Measurements from ENCODE around the gene DCTD.

DCTD gene

GRCh38 chr4:182886768-182887167 lies 30.4 kb downstream of the DCTD start:
- H4K8ac ChIP-seq (ENCODE audit: low read depth, low read length) = no peak overlapping the region
- H3K4me2 ChIP-seq (ENCODE audit: low read length) = no peak overlapping the region
- no peak overlapping the region for H3K27ac ChIP-seq (ENCODE audit: low read depth, low read length)
- H2BK5ac ChIP-seq (ENCODE audit: low read length) = no peak overlapping the region
- H3K36me3 ChIP-seq (ENCODE audit: control insufficient read depth, insufficient read depth, low read length) = peaks cover 2% of the 10 kb centered on the region
- H3K23ac ChIP-seq (ENCODE audit: low read length) = no peak overlapping the region
- no peak overlapping the region for H4K5ac ChIP-seq (ENCODE audit: low read length)
- H3K4ac ChIP-seq (ENCODE audit: low read depth, low read length) = no peak overlapping the region
- no peaks in the 10 kb centered on the region for H3K79me2 ChIP-seq (ENCODE audit: control insufficient read depth, insufficient read depth, low read length)
- no peak overlapping the region for H2AK5ac ChIP-seq (ENCODE audit: low read length)
- no peaks in the 10 kb centered on the region for H3K4me1 ChIP-seq (ENCODE audit: control insufficient read depth, low read depth, low read length)
- H2BK120ac ChIP-seq (ENCODE audit: low read depth, low read length) = no peak overlapping the region
- no peak overlapping the region for H3K18ac ChIP-seq (ENCODE audit: low read length)
- no peaks in the 10 kb centered on the region for H3K79me1 ChIP-seq (ENCODE audit: low read length)
- no peak overlapping the region for H3K56ac ChIP-seq (ENCODE audit: low read length)
- WGBS (ENCODE audit: extremely low coverage, insufficient coverage, low lambda C conversion rate) = no CpG with 5 or more reads among the region's 9 CpGs
- DNase-seq = no peak
- no peak overlapping the region for H3K9ac ChIP-seq (ENCODE audit: low read length)
- no peaks in the 10 kb centered on the region for H3K27me3 ChIP-seq (ENCODE audit: insufficient read depth, low read length, poor library complexity)
- H3K4me3 ChIP-seq (ENCODE audit: low read length) = no peak overlapping the region
- H2BK15ac ChIP-seq (replicated peaks; ENCODE audit: low read depth) = no peak overlapping the region

- Histone ChIP-seq H3K36me3 (ENCODE audit: control insufficient read depth, insufficient read depth, low read length) (peaks cover 2% of the 10 kb centered on the region), H2BK120ac (ENCODE audit: low read depth, low read length) (no peak overlapping the region)
- WGBS (ENCODE audit: extremely low coverage, insufficient coverage, low lambda C conversion rate) = no CpG with 5 or more reads among the region's 6 CpGs
These were observed 31.0 kb downstream of the DCTD start for GRCh38 chr4:182886205-182886604.

GRCh38 chr4:182885738-182886077 lies 31.5 kb downstream of the DCTD start:
- Histone ChIP-seq H3K79me2 (ENCODE audit: control insufficient read depth, insufficient read depth, low read length) (no peaks in the 10 kb centered on the region), H3K4me1 (ENCODE audit: control insufficient read depth, low read depth, low read length) (no peaks in the 10 kb centered on the region), H3K18ac (ENCODE audit: low read length) (no peak overlapping the region), H3K23ac (ENCODE audit: low read length) (no peak overlapping the region), H3K27me3 (ENCODE audit: insufficient read depth, low read length, poor library complexity) (no peaks in the 10 kb centered on the region), H2AK5ac (ENCODE audit: low read length) (no peak overlapping the region), H2BK120ac (ENCODE audit: low read depth, low read length) (no peak overlapping the region), H3K4ac (ENCODE audit: low read depth, low read length) (no peak overlapping the region), H3K9ac (ENCODE audit: low read length) (no peak overlapping the region), H2BK15ac (replicated peaks; ENCODE audit: low read depth) (no peak overlapping the region), H3K4me3 (ENCODE audit: low read length) (no peak overlapping the region), H3K4me2 (ENCODE audit: low read length) (no peak overlapping the region), H3K27ac (ENCODE audit: low read depth, low read length) (no peak overlapping the region), H4K5ac (ENCODE audit: low read length) (no peak overlapping the region), H4K8ac (ENCODE audit: low read depth, low read length) (no peak overlapping the region), H3K56ac (ENCODE audit: low read length) (no peak overlapping the region), H2BK5ac (ENCODE audit: low read length) (no peak overlapping the region), H3K36me3 (ENCODE audit: control insufficient read depth, insufficient read depth, low read length) (peaks cover 2% of the 10 kb centered on the region), H3K79me1 (ENCODE audit: low read length) (no peaks in the 10 kb centered on the region)
- DNase-seq = no peak
- WGBS (ENCODE audit: extremely low coverage, insufficient coverage, low lambda C conversion rate) = no CpG with 5 or more reads among the region's 3 CpGs

More at GRCh38 chr4:182886205-182886604, 31.0 kb downstream of the DCTD start:
- Histone ChIP-seq H3K79me2 (ENCODE audit: control insufficient read depth, insufficient read depth, low read length) (no peaks in the 10 kb centered on the region), H2BK15ac (replicated peaks; ENCODE audit: low read depth) (no peak overlapping the region), H3K9ac (ENCODE audit: low read length) (no peak overlapping the region), H4K8ac (ENCODE audit: low read depth, low read length) (no peak overlapping the region), H3K4me2 (ENCODE audit: low read length) (no peak overlapping the region), H3K27ac (ENCODE audit: low read depth, low read length) (no peak overlapping the region), H3K27me3 (ENCODE audit: insufficient read depth, low read length, poor library complexity) (no peaks in the 10 kb centered on the region), H3K4me3 (ENCODE audit: low read length) (no peak overlapping the region), H3K56ac (ENCODE audit: low read length) (no peak overlapping the region), H3K23ac (ENCODE audit: low read length) (no peak overlapping the region), H3K4ac (ENCODE audit: low read depth, low read length) (no peak overlapping the region), H2BK5ac (ENCODE audit: low read length) (no peak overlapping the region), H2AK5ac (ENCODE audit: low read length) (no peak overlapping the region), H3K4me1 (ENCODE audit: control insufficient read depth, low read depth, low read length) (no peaks in the 10 kb centered on the region), H3K79me1 (ENCODE audit: low read length) (no peaks in the 10 kb centered on the region), H4K5ac (ENCODE audit: low read length) (no peak overlapping the region), H3K18ac (ENCODE audit: low read length) (no peak overlapping the region)
- no peak for DNase-seq

DNA sequence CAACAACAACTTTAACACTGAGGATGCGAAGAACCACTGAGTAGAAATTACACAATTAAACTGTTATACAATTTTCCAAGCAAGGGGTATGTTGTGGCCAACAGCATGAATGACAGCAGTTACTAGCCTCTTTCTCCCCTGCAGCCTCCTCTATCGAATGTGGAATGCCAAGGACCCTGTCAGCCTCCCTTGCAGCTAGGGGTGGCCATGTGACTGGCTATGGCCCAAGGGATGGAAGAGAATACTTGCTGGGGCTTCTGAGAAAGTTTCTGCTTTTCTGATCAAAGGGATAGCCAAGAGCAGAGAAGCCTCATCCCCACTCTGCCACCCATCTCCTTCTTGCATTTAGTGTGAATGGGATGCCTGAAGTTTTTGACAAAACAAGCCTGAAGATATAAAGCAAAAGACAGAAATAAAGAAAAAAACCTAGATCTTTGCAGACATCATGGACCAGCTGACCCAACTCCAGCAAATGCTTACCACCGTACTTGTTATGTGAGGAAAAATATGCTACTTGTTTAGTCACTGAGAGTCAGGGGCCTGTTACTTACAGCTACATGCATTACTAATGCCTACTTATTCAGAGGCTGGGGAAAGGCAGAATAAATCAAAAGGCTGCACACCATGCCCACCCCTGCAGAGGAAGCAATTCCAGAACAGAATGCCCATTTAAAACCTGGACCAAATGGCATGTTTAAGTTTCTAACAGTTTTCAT lies 32.0 kb downstream of the DCTD start:
- no peak overlapping the region for H2BK120ac ChIP-seq (ENCODE audit: low read depth, low read length)

GRCh38 chr4:182884040-182884439 lies 33.1 kb downstream of the DCTD start:
- H4K5ac ChIP-seq (ENCODE audit: low read length) = no peak overlapping the region
- no CpG with 5 or more reads among the region's 3 CpGs for WGBS (ENCODE audit: extremely low coverage, insufficient coverage, low lambda C conversion rate)
- no peak for DNase-seq
- H3K4me1 ChIP-seq (ENCODE audit: control insufficient read depth, low read depth, low read length) = no peaks in the 10 kb centered on the region
- no peak overlapping the region for H3K4me2 ChIP-seq (ENCODE audit: low read length)
- H3K79me2 ChIP-seq (ENCODE audit: control insufficient read depth, insufficient read depth, low read length) = no peaks in the 10 kb centered on the region
- no peak overlapping the region for H2BK120ac ChIP-seq (ENCODE audit: low read depth, low read length)
- H3K36me3 ChIP-seq (ENCODE audit: control insufficient read depth, insufficient read depth, low read length) = peaks cover 2% of the 10 kb centered on the region
- H2BK5ac ChIP-seq (ENCODE audit: low read length) = no peak overlapping the region
- H3K23ac ChIP-seq (ENCODE audit: low read length) = no peak overlapping the region
- no peaks in the 10 kb centered on the region for H3K79me1 ChIP-seq (ENCODE audit: low read length)
- no peak overlapping the region for H2AK5ac ChIP-seq (ENCODE audit: low read length)
- H3K56ac ChIP-seq (ENCODE audit: low read length) = no peak overlapping the region
- no peak overlapping the region for H3K27ac ChIP-seq (ENCODE audit: low read depth, low read length)
- no peak overlapping the region for H3K18ac ChIP-seq (ENCODE audit: low read length)
- no peak overlapping the region for H3K9ac ChIP-seq (ENCODE audit: low read length)
- no peak overlapping the region for H2BK15ac ChIP-seq (replicated peaks; ENCODE audit: low read depth)
- no peak overlapping the region for H3K4me3 ChIP-seq (ENCODE audit: low read length)
- no peaks in the 10 kb centered on the region for H3K27me3 ChIP-seq (ENCODE audit: insufficient read depth, low read length, poor library complexity)
- H4K8ac ChIP-seq (ENCODE audit: low read depth, low read length) = no peak overlapping the region
- no peak overlapping the region for H3K4ac ChIP-seq (ENCODE audit: low read depth, low read length)

More for the DNA sequence above, 32.0 kb downstream of the DCTD start:
- Histone ChIP-seq H3K23ac (ENCODE audit: low read length) (no peak overlapping the region), H3K56ac (ENCODE audit: low read length) (no peak overlapping the region), H3K4me2 (ENCODE audit: low read length) (no peak overlapping the region), H2AK5ac (ENCODE audit: low read length) (no peak overlapping the region), H3K27me3 (ENCODE audit: insufficient read depth, low read length, poor library complexity) (no peaks in the 10 kb centered on the region), H2BK5ac (ENCODE audit: low read length) (no peak overlapping the region), H3K79me2 (ENCODE audit: control insufficient read depth, insufficient read depth, low read length) (no peaks in the 10 kb centered on the region), H3K4me3 (ENCODE audit: low read length) (no peak overlapping the region), H4K8ac (ENCODE audit: low read depth, low read length) (no peak overlapping the region), H3K9ac (ENCODE audit: low read length) (no peak overlapping the region), H3K27ac (ENCODE audit: low read depth, low read length) (no peak overlapping the region), H4K5ac (ENCODE audit: low read length) (no peak overlapping the region), H3K4me1 (ENCODE audit: control insufficient read depth, low read depth, low read length) (no peaks in the 10 kb centered on the region), H3K36me3 (ENCODE audit: control insufficient read depth, insufficient read depth, low read length) (peaks cover 2% of the 10 kb centered on the region), H3K18ac (ENCODE audit: low read length) (no peak overlapping the region), H2BK15ac (replicated peaks; ENCODE audit: low read depth) (no peak overlapping the region), H3K4ac (ENCODE audit: low read depth, low read length) (no peak overlapping the region), H3K79me1 (ENCODE audit: low read length) (no peaks in the 10 kb centered on the region)
- no peak for DNase-seq
- WGBS (ENCODE audit: extremely low coverage, insufficient coverage, low lambda C conversion rate) = no CpG with 5 or more reads among the region's 3 CpGs

DNA sequence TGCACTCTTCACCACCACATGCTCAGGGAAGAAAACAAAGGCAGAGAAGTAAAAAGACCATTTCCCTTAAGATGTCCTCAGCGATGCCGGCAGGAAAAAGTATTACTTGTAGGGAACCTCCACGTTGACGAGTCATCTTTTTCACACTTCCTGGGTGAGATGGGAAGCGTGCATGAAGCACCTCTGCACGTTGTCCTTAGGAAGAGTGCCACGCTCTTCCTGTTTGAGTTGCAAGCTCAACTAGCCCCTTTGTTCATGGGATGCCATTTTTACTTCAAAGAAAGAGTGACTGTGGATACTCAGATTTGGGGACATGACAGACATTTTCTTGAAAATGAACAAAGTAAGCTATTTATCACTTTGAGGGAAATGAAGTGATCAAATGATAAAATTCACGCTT lies 33.8 kb downstream of the DCTD start:
- Histone ChIP-seq H3K56ac (ENCODE audit: low read length) (no peak overlapping the region), H2BK120ac (ENCODE audit: low read depth, low read length) (no peak overlapping the region), H3K27ac (ENCODE audit: low read depth, low read length) (no peak overlapping the region), H3K18ac (ENCODE audit: low read length) (no peak overlapping the region), H3K36me3 (ENCODE audit: control insufficient read depth, insufficient read depth, low read length) (peaks cover 2% of the 10 kb centered on the region), H4K8ac (ENCODE audit: low read depth, low read length) (no peak overlapping the region), H3K23ac (ENCODE audit: low read length) (no peak overlapping the region), H3K4me2 (ENCODE audit: low read length) (no peak overlapping the region), H3K4ac (ENCODE audit: low read depth, low read length) (no peak overlapping the region), H3K27me3 (ENCODE audit: insufficient read depth, low read length, poor library complexity) (no peaks in the 10 kb centered on the region), H2AK5ac (ENCODE audit: low read length) (no peak overlapping the region), H3K79me1 (ENCODE audit: low read length) (no peaks in the 10 kb centered on the region), H2BK5ac (ENCODE audit: low read length) (no peak overlapping the region), H2BK15ac (replicated peaks; ENCODE audit: low read depth) (no peak overlapping the region), H3K4me3 (ENCODE audit: low read length) (no peak overlapping the region), H3K4me1 (ENCODE audit: control insufficient read depth, low read depth, low read length) (no peaks in the 10 kb centered on the region), H3K79me2 (ENCODE audit: control insufficient read depth, insufficient read depth, low read length) (no peaks in the 10 kb centered on the region), H4K5ac (ENCODE audit: low read length) (no peak overlapping the region), H3K9ac (ENCODE audit: low read length) (no peak overlapping the region)
- no peak for DNase-seq
- no CpG with 5 or more reads among the region's 8 CpGs for WGBS (ENCODE audit: extremely low coverage, insufficient coverage, low lambda C conversion rate)

All from mesendoderm (in vitro differentiated cells).